H1 (cell line): Measurements from ENCODE around the gene DPP10. TPM values are rescaled to one million over a fixed set of nuclear protein-coding genes. Genes with fewer than 3 reads are reported as not detected.

Experiments
- CTCF ChIA-PET: fragments of 300-600 bp; sonication (Branson Sonifier 250); formaldehyde crosslinking; loops from one replicate; lab custom pipeline; 2021; ENCODE audit not compliant: partially characterized antibody; lab: Charles Lee
- POLR2A ChIA-PET: fragments of 300-600 bp; sonication (Branson Sonifier 250); formaldehyde crosslinking; loops from one replicate; lab custom pipeline; 2021; ENCODE audit warnings: inconsistent platforms; ENCODE audit not compliant: partially characterized antibody; lab: Charles Lee
- DNase-seq, 2 experiments: peaks; one replicate each; pipeline versions ENCODE4 v3.0.0 to v3.0.0-alpha.2; 2010 to 2022; ENCODE audit warnings: low spot score in 2 of 2, low read depth in 1 of 2, mixed read lengths in 1 of 2
- FAIRE-seq: peaks from 2 replicates; lab custom pipeline; 2011; peaks lifted over from hg19 to GRCh38; lab: Jason Lieb, UNC
- H2AFZ ChIP-seq: 2 replicates; pipeline ENCODE4 v1.8.1; 2012; ENCODE audit warnings: low read length, inconsistent platforms
- H2AK5ac ChIP-seq: 2 replicates; pipeline ENCODE4 v1.6.1; 2013; ENCODE audit warnings: low read depth, low read length
- H2BK120ac ChIP-seq: replicated peaks from 2 replicates; pipeline ENCODE3; 2013; ENCODE audit warnings: low read depth, low read length, inconsistent platforms
- H2BK12ac ChIP-seq: 2 replicates; pipeline ENCODE4 v1.6.1; 2013; ENCODE audit warnings: low read depth, low read length
- H2BK15ac ChIP-seq: 2 replicates; pipeline ENCODE4 v1.6.1; 2013; ENCODE audit warnings: low read length
- H2BK20ac ChIP-seq: 2 replicates; pipeline ENCODE4 v1.6.1; 2013; ENCODE audit warnings: low read length
- H2BK5ac ChIP-seq: 2 replicates; pipeline ENCODE4 v1.6.1; 2013; ENCODE audit warnings: low read depth, low read length
- H3K14ac ChIP-seq: 2 replicates; pipeline ENCODE4 v1.6.1; 2013; ENCODE audit warnings: inconsistent platforms; ENCODE audit not compliant: insufficient read length
- H3K18ac ChIP-seq: 2 replicates; pipeline ENCODE4 v1.6.1; 2013; ENCODE audit warnings: low read length; ENCODE audit errors: extremely low read depth
- H3K23ac ChIP-seq: 2 replicates; pipeline ENCODE4 v1.6.1; 2013; ENCODE audit warnings: inconsistent platforms; ENCODE audit not compliant: insufficient read length
- H3K23me2 ChIP-seq: 2 replicates; pipeline ENCODE4 v1.6.1; 2013; ENCODE audit warnings: low read depth, low read length
- H3K27ac ChIP-seq: 2 replicates; pipeline ENCODE4 v1.6.1; 2011; ENCODE audit warnings: low read depth, low read length, inconsistent platforms
- H3K27me3 ChIP-seq, 4 experiments: replicated peaks in 1 of 4; 1 replicate in 1 of 4; 2 replicates in 3 of 4; pipeline versions ENCODE4 v1.6.1 to v1.8.1; 2011 to 2013; ENCODE audit warnings: low read length in 3 of 4, mild to moderate bottlenecking in 3 of 4, inconsistent platforms in 2 of 4, mixed read lengths in 2 of 4, moderate library complexity in 1 of 4; ENCODE audit not compliant: control insufficient read depth in 3 of 4, insufficient read depth in 3 of 4; ENCODE audit errors: extremely low read depth in 1 of 4
- H3K36me3 ChIP-seq, 4 experiments: 2 replicates each; pipeline versions ENCODE4 v1.6.1 to v1.8.1; 2011 to 2013; ENCODE audit warnings: mild to moderate bottlenecking in 4 of 4, low read length in 3 of 4, moderate library complexity in 2 of 4, control low read depth in 1 of 4, inconsistent platforms in 1 of 4; ENCODE audit not compliant: insufficient read depth in 4 of 4, control insufficient read depth in 2 of 4
- H3K4ac ChIP-seq: replicated peaks from 2 replicates; pipeline ENCODE3; 2013; ENCODE audit warnings: low read length, low read depth, mixed read lengths, inconsistent platforms; ENCODE audit not compliant: insufficient read length
- H3K4me1 ChIP-seq, 4 experiments: replicated peaks in 1 of 4; 1 replicate in 1 of 4; 2 replicates in 3 of 4; pipeline versions ENCODE4 v1.6.1 to v1.8.1; 2011 to 2013; ENCODE audit warnings: low read length in 3 of 4, inconsistent platforms in 2 of 4, mixed read lengths in 1 of 4; ENCODE audit not compliant: insufficient read depth in 4 of 4, control insufficient read depth in 3 of 4
- H3K4me2 ChIP-seq, 2 experiments: 2 replicates each; pipeline versions ENCODE4 v1.6.1 to v1.8.1; 2011 to 2013; ENCODE audit warnings: low read depth in 2 of 2, low read length in 2 of 2, control low read depth in 1 of 2, inconsistent platforms in 1 of 2, mild to moderate bottlenecking in 1 of 2; ENCODE audit not compliant: insufficient read depth in 1 of 2
- H3K4me3 ChIP-seq, 4 experiments: fragments of 200-600, 300-600 bp in 1 of 4; sonication (generic), shearing (Covaris generic), sonication (Bioruptor Twin) in 1 of 4; 2 replicates each; pipeline versions ENCODE4 v1.5.1 to v1.8.1; 2011 to 2016; ENCODE audit warnings: low read length in 4 of 4, low read depth in 3 of 4, control low read depth in 2 of 4, inconsistent platforms in 2 of 4, mild to moderate bottlenecking in 2 of 4, mixed read lengths in 1 of 4, moderate library complexity in 1 of 4; ENCODE audit not compliant: insufficient read depth in 2 of 4; ENCODE audit errors: extremely low read depth in 1 of 4
- H3K56ac ChIP-seq: replicated peaks from 2 replicates; pipeline ENCODE3; 2013; ENCODE audit warnings: low read depth, mild to moderate bottlenecking, mixed read lengths, low read length, inconsistent platforms; ENCODE audit not compliant: insufficient read length
- H3K79me1 ChIP-seq: 2 replicates; pipeline ENCODE4 v1.6.1; 2013; ENCODE audit warnings: low read depth, low read length, control low read depth
- H3K79me2 ChIP-seq, 2 experiments: 2 replicates each; pipeline versions ENCODE4 v1.6.1 to v1.8.1; 2012 to 2013; ENCODE audit warnings: low read length in 2 of 2, mild to moderate bottlenecking in 2 of 2, inconsistent platforms in 1 of 2; ENCODE audit not compliant: insufficient read depth in 2 of 2, control insufficient read depth in 1 of 2
- H3K9ac ChIP-seq, 4 experiments: replicated peaks in 1 of 4; 1 replicate in 1 of 4; 2 replicates in 3 of 4; pipeline versions ENCODE4 v1.6.1 to v1.8.1; 2011 to 2013; ENCODE audit warnings: low read depth in 3 of 4, low read length in 3 of 4, control low read depth in 2 of 4, mild to moderate bottlenecking in 2 of 4, moderate library complexity in 2 of 4, inconsistent platforms in 1 of 4; ENCODE audit errors: extremely low read depth in 1 of 4
- H3K9me3 ChIP-seq, 2 experiments: 2 replicates each; pipeline versions ENCODE4 v1.6.1 to v1.8.1; 2012 to 2013; ENCODE audit warnings: mild to moderate bottlenecking in 2 of 2, moderate library complexity in 2 of 2, control low read depth in 1 of 2, inconsistent platforms in 1 of 2, low read depth in 1 of 2, low read length in 1 of 2, mixed read lengths in 1 of 2; ENCODE audit not compliant: insufficient read depth in 2 of 2
- H4K20me1 ChIP-seq, 2 experiments: replicated peaks in 1 of 2; 2 replicates each; pipeline versions ENCODE3 to v1.8.1; 2011 to 2013; ENCODE audit warnings: inconsistent platforms in 2 of 2, low read length in 2 of 2, mild to moderate bottlenecking in 1 of 2; ENCODE audit not compliant: insufficient read depth in 2 of 2, control insufficient read depth in 1 of 2
- H4K5ac ChIP-seq: 2 replicates; pipeline ENCODE4 v1.6.1; 2013; ENCODE audit warnings: low read length, low read depth, mixed read lengths, inconsistent platforms; ENCODE audit not compliant: insufficient read length
- H4K8ac ChIP-seq: 2 replicates; pipeline ENCODE4 v1.8.0; 2013; ENCODE audit warnings: mild to moderate bottlenecking, moderate library complexity, low read length, inconsistent platforms; ENCODE audit not compliant: insufficient read depth; ENCODE audit errors: extremely low read depth
- H4K91ac ChIP-seq: replicated peaks from 2 replicates; pipeline ENCODE3; 2013; ENCODE audit warnings: low read length, mixed read lengths, inconsistent platforms; ENCODE audit not compliant: insufficient read length
- ATF3 ChIP-seq: IDR thresholded peaks from 2 replicates; pipeline ENCODE4 v1.6.1; 2011; ENCODE audit warnings: low read depth, mild to moderate bottlenecking, low read length; ENCODE audit not compliant: insufficient read depth
- CHD2 ChIP-seq: IDR thresholded peaks from 2 replicates; pipeline ENCODE4 v1.6.1; 2012; ENCODE audit warnings: low read length, improper control_type of control experiment
- CTCF ChIP-seq, 3 experiments: IDR thresholded peaks; 1 replicate in 2 of 3; 2 replicates in 1 of 3; pipeline versions ENCODE4 v1.5.1 to v1.6.1; 2011; ENCODE audit warnings: low read length in 3 of 3, mild to moderate bottlenecking in 3 of 3, inconsistent platforms in 2 of 3, low read depth in 1 of 3, moderate library complexity in 1 of 3; ENCODE audit not compliant: insufficient read depth in 1 of 3; ENCODE audit errors: control extremely low read depth in 1 of 3
- EP300 ChIP-seq, 2 experiments: IDR thresholded peaks; 1 replicate in 1 of 2; 2 replicates in 1 of 2; pipeline ENCODE4 v1.6.1; 2011 to 2012; ENCODE audit warnings: low read depth in 2 of 2, low read length in 2 of 2, mild to moderate bottlenecking in 2 of 2, borderline replicate concordance in 1 of 2, inconsistent platforms in 1 of 2, moderate library complexity in 1 of 2
- EZH2 ChIP-seq: fragments of 200-600 bp; sonication (generic); IDR thresholded peaks from 2 replicates; pipeline ENCODE4 v1.7.1; 2012; ENCODE audit warnings: low read depth, mild to moderate bottlenecking, moderate library complexity, low read length, inconsistent platforms; ENCODE audit not compliant: severe bottlenecking
- FOSL1 ChIP-seq: IDR thresholded peaks from 2 replicates; pipeline ENCODE4 v1.6.1; 2011; ENCODE audit warnings: mild to moderate bottlenecking, low read depth, low read length, moderate library complexity; ENCODE audit not compliant: insufficient read depth
- GTF2F1 ChIP-seq: IDR thresholded peaks from 2 replicates; pipeline ENCODE4 v1.6.1; 2012; ENCODE audit warnings: low read depth, low read length, improper control_type of control experiment, borderline replicate concordance
- SP1 ChIP-seq: IDR thresholded peaks from 2 replicates; pipeline ENCODE4 v1.6.1; 2011; ENCODE audit warnings: low read depth, low read length
- TCF12 ChIP-seq: IDR thresholded peaks from 2 replicates; pipeline ENCODE4 v1.6.1; 2011; ENCODE audit warnings: low read depth, mild to moderate bottlenecking, low read length
- WGBS, 2 experiments: shearing (Covaris generic) in 1 of 2; methylation state at CpG; one replicate each; pipeline versions ENCODE4 v1.1.6 to v1.1.7; 2013 to 2015; ENCODE audit warnings: low lambda C conversion rate in 2 of 2, mixed read lengths in 2 of 2, inconsistent platforms in 1 of 2, low coverage in 1 of 2, missing lambda C conversion rate in 1 of 2; ENCODE audit not compliant: insufficient replicate concordance in 2 of 2, insufficient coverage in 1 of 2, insufficient read length in 1 of 2; ENCODE audit errors: extremely low coverage in 1 of 2, missing lambda C conversion rate in 1 of 2; 5-methylcytosine and 5-hydroxymethylcytosine counted together
- polyA plus RNA-seq, 7 experiments: library from polyadenylated mRNA; depleted of rRNA in 3 of 7; stranded (reverse) in 5 of 7; unstranded in 2 of 7; fragments of >200 nt in 5 of 7; fragments of 200-250 nt in 2 of 7; gene quantifications; 1 replicate in 5 of 7; 2 replicates in 1 of 7; 4 replicates in 1 of 7; pipeline versions ENCODE4 v1.2.1 to v1.2.3, GENCODE V29; 2011 to 2013; ENCODE audit warnings: missing spikeins in 2 of 7, mixed read lengths in 2 of 7
- total RNA-seq: library from RNA; stranded (reverse); fragmentation: NEBNext Ultra II Directional; extraction: Animal tissue kit (Norgen Biotek cat#: 25700); gene quantifications from 2 replicates; pipeline ENCODE4 v1.2.1, GENCODE V29; 2021

Gene DPP10
- total and polyA plus RNA-seq, 2 of the 8 experiments (the other 6 are each of a cell fraction or from before 2014, with no cell fraction given): 3.3 to 7.2 TPM

GRCh38 chr2:115574667-115575066 is 1132.2 kb downstream of the DPP10 start:
- H3K23me2 ChIP-seq: no peaks in the 10 kb centered on the region
- no peak overlapping the region for H2BK5ac ChIP-seq
- no peak overlapping the region for H3K9ac ChIP-seq
- no peak overlapping the region for H2BK20ac ChIP-seq
- H4K91ac ChIP-seq: no peak overlapping the region
- H3K79me1 ChIP-seq: no peaks in the 10 kb centered on the region
- no peaks in the 10 kb centered on the region for H3K27me3 ChIP-seq
- no peaks in the 10 kb centered on the region for H4K20me1 ChIP-seq
- H3K18ac ChIP-seq: no peak overlapping the region
- ChIA-PET POLR2A (no interaction called here), CTCF (no interaction called here)
- no peaks in the 10 kb centered on the region for H3K79me2 ChIP-seq
- H3K27ac ChIP-seq: no peak overlapping the region
- FAIRE-seq: no peak
- TF ChIP-seq EP300 (IDR thresholded peaks at IDR 0.05; ENCODE audit: borderline replicate concordance in 1 of 2, low read depth in 2 of 2, low read length in 2 of 2) (no peak), CHD2 (no peak), SP1 (no peak), TCF12 (no peak), CTCF (IDR thresholded peaks at IDR 0.05; ENCODE audit: control extremely low read depth in 1 of 3, insufficient read depth in 1 of 3, low read depth in 1 of 3, low read length in 3 of 3) (no peak), ATF3 (no peak), GTF2F1 (no peak), FOSL1 (no peak), EZH2 (no peak)
- no peak overlapping the region for H2BK120ac ChIP-seq
- H4K5ac ChIP-seq: no peak overlapping the region
- H3K14ac ChIP-seq: no peak overlapping the region
- no peak overlapping the region for H3K4me3 ChIP-seq
- H3K23ac ChIP-seq: no peak overlapping the region
- no peaks in the 10 kb centered on the region for H3K4me1 ChIP-seq
- H2BK15ac ChIP-seq: no peak overlapping the region
- H3K9me3 ChIP-seq: no peaks in the 10 kb centered on the region
- 94% methylated on average over 5 of the region's 5 CpGs; no CpG with 5 or more reads in 1 of the 2 experiments for WGBS, 2 experiments
- H3K36me3 ChIP-seq: no peaks in the 10 kb centered on the region
- no peak overlapping the region for H3K4me2 ChIP-seq
- no peak overlapping the region for H2AK5ac ChIP-seq
- H3K4ac ChIP-seq: no peak overlapping the region
- no peak for DNase-seq
- no peak overlapping the region for H4K8ac ChIP-seq
- H3K56ac ChIP-seq: no peak overlapping the region
- H2AFZ ChIP-seq: no peak overlapping the region
- H2BK12ac ChIP-seq: no peak overlapping the region
